OCI-LY3 (cell line): ENCODE measurements around the gene ADAMTSL5.

Source experiments
- H2AFZ ChIP-seq: fragments of 200-600, 300-600 bp; shearing (Covaris generic); 2 replicates; pipeline ENCODE4 v1.6.0; 2014; ENCODE audit warnings: antibody characterized with exemption, low read depth, low read length
- H3K27ac ChIP-seq: fragments of 200-600, 300-600 bp; sonication (generic); 2 replicates; pipeline ENCODE4 v1.5.1; 2014; ENCODE audit warnings: mild to moderate bottlenecking, low read length, moderate library complexity, mixed read lengths
- H3K27me3 ChIP-seq: fragments of 200-600, 300-600 bp; sonication (generic); 2 replicates; pipeline ENCODE4 v1.6.1; 2014; ENCODE audit warnings: low read depth, low read length, mixed read lengths
- H3K36me3 ChIP-seq: fragments of 200-600, 300-600 bp; sonication (generic); replicated peaks from 2 replicates; pipeline ENCODE3; 2014; ENCODE audit warnings: low read depth, low read length, mixed read lengths
- H3K4me1 ChIP-seq: fragments of 300-600, 200-600 bp; sonication (generic); 2 replicates; pipeline ENCODE4 v1.6.1; 2014; ENCODE audit warnings: low read length, mixed read lengths
- H3K4me2 ChIP-seq: fragments of 200-600, 300-600 bp; sonication (generic); 2 replicates; pipeline ENCODE4 v1.6.1; 2014; ENCODE audit warnings: low read length, mixed read lengths
- H3K4me3 ChIP-seq: fragments of 300-600, 200-600 bp; sonication (generic); 2 replicates; pipeline ENCODE4 v1.5.1; 2014; ENCODE audit warnings: antibody characterized with exemption, mild to moderate bottlenecking, low read length, moderate library complexity
- H3K79me2 ChIP-seq: fragments of 300-600, 200-600 bp; shearing (Covaris generic); 2 replicates; pipeline ENCODE4 v1.6.1; 2014; ENCODE audit warnings: mild to moderate bottlenecking, low read length, mixed read lengths
- H3K9ac ChIP-seq: fragments of 300-600, 200-600 bp; shearing (Covaris generic); 2 replicates; pipeline ENCODE4 v1.6.0; 2014; ENCODE audit warnings: mild to moderate bottlenecking, low read length, moderate library complexity
- H3K9me3 ChIP-seq: fragments of 200-600, 300-600 bp; shearing (Covaris generic); 2 replicates; pipeline ENCODE4 v1.6.1; 2014; ENCODE audit warnings: low read length, mixed read lengths; ENCODE audit not compliant: insufficient read depth
- H4K20me1 ChIP-seq: fragments of 200-600, 300-600 bp; sonication (generic); 2 replicates; pipeline ENCODE4 v1.6.1; 2016; ENCODE audit warnings: low read length, mixed read lengths; ENCODE audit not compliant: insufficient read depth
- EZH2phosphoT487 ChIP-seq: fragments of 200-600 bp; shearing (Covaris generic); IDR thresholded peaks from 2 replicates; pipeline ENCODE4 v1.6.1; 2018; ENCODE audit warnings: antibody characterized with exemption, mixed run types, low read depth
- TF ChIP-seq, protein P1 (sequence below): fragments of 200-600, 300-600 bp; sonication (generic); IDR thresholded peaks from 2 replicates; pipeline ENCODE4 v1.5.1; 2014; ENCODE audit warnings: antibody characterized with exemption, low read length, low read depth

ADAMTSL5 gene

GRCh38 chr19:1526066-1526778 lies 13.4 kb upstream of the ADAMTSL5 start:
- H3K9ac ChIP-seq: no peak overlapping the region
- TF ChIP-seq, protein P1, sequence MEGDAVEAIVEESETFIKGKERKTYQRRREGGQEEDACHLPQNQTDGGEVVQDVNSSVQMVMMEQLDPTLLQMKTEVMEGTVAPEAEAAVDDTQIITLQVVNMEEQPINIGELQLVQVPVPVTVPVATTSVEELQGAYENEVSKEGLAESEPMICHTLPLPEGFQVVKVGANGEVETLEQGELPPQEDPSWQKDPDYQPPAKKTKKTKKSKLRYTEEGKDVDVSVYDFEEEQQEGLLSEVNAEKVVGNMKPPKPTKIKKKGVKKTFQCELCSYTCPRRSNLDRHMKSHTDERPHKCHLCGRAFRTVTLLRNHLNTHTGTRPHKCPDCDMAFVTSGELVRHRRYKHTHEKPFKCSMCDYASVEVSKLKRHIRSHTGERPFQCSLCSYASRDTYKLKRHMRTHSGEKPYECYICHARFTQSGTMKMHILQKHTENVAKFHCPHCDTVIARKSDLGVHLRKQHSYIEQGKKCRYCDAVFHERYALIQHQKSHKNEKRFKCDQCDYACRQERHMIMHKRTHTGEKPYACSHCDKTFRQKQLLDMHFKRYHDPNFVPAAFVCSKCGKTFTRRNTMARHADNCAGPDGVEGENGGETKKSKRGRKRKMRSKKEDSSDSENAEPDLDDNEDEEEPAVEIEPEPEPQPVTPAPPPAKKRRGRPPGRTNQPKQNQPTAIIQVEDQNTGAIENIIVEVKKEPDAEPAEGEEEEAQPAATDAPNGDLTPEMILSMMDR: no peak
- no peak for TF ChIP-seq EZH2phosphoT487
- no peaks in the 10 kb centered on the region for H3K36me3 ChIP-seq
- no peak overlapping the region for H2AFZ ChIP-seq
- no peak overlapping the region for H3K27ac ChIP-seq
- H4K20me1 ChIP-seq: no peaks in the 10 kb centered on the region
- no peaks in the 10 kb centered on the region for H3K79me2 ChIP-seq
- no peaks in the 10 kb centered on the region for H3K9me3 ChIP-seq
- no peaks in the 10 kb centered on the region for H3K27me3 ChIP-seq
- H3K4me2 ChIP-seq: no peak overlapping the region
- no peak overlapping the region for H3K4me3 ChIP-seq
- no peaks in the 10 kb centered on the region for H3K4me1 ChIP-seq

DNA sequence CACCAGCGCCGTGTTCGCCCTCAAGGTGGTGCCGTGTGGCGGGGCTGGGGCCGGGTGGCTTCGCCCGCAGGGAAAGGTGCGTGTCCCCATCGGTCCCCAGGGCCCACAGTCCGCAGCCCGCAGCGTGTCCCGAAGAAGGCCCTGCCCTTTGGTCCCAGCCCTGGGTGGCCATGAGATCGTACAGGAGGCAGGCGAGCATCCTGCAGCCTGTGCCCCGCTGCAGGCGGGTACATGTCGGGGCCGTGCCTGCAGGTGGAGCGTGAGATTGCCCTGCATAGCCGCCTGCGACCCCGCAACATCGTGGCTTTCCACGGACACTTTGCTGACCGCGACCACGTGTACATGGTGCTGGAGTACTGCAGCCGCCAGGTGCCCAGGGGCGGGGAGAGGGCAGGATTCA lies 12.5 kb upstream of the ADAMTSL5 start:
- Histone ChIP-seq H3K27me3 (no peaks in the 10 kb centered on the region), H3K4me3 (no peak overlapping the region), H3K27ac (no peak overlapping the region), H3K4me1 (no peaks in the 10 kb centered on the region), H3K4me2 (no peak overlapping the region), H3K79me2 (no peaks in the 10 kb centered on the region), H4K20me1 (no peaks in the 10 kb centered on the region), H3K36me3 (no peaks in the 10 kb centered on the region), H3K9me3 (no peaks in the 10 kb centered on the region), H2AFZ (no peak overlapping the region), H3K9ac (no peak overlapping the region)
- TF ChIP-seq EZH2phosphoT487: no peak
- TF ChIP-seq, protein P1: no peak

DNA sequence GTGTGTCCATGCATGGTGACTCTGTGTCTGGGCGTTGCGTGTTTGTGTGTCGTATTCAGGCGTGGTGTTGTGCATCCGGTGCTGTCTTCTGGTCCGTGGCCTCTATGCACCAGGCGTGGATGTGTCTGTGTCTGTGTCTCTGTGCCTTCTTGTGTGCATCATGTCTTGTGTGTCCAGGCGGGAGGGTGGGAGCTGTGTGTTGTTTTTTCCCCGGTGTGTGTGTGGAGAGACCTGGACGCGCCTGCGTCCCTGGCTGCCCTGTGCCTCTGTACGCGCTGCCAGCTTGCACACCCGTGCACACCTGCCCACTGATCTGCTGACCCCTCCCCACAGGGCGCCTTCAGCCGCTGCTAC lies 12.1 kb upstream of the ADAMTSL5 start:
- H4K20me1 ChIP-seq: no peaks in the 10 kb centered on the region
- no peak overlapping the region for H3K27ac ChIP-seq
- H3K27me3 ChIP-seq: no peaks in the 10 kb centered on the region
- no peaks in the 10 kb centered on the region for H3K9me3 ChIP-seq
- H3K4me1 ChIP-seq: no peaks in the 10 kb centered on the region
- H3K4me3 ChIP-seq: no peak overlapping the region
- no peaks in the 10 kb centered on the region for H3K79me2 ChIP-seq
- H3K4me2 ChIP-seq: no peak overlapping the region
- TF ChIP-seq, protein P1: no peak
- no peak for TF ChIP-seq EZH2phosphoT487
- H3K9ac ChIP-seq: no peak overlapping the region
- no peaks in the 10 kb centered on the region for H3K36me3 ChIP-seq
- no peak overlapping the region for H2AFZ ChIP-seq

DNA sequence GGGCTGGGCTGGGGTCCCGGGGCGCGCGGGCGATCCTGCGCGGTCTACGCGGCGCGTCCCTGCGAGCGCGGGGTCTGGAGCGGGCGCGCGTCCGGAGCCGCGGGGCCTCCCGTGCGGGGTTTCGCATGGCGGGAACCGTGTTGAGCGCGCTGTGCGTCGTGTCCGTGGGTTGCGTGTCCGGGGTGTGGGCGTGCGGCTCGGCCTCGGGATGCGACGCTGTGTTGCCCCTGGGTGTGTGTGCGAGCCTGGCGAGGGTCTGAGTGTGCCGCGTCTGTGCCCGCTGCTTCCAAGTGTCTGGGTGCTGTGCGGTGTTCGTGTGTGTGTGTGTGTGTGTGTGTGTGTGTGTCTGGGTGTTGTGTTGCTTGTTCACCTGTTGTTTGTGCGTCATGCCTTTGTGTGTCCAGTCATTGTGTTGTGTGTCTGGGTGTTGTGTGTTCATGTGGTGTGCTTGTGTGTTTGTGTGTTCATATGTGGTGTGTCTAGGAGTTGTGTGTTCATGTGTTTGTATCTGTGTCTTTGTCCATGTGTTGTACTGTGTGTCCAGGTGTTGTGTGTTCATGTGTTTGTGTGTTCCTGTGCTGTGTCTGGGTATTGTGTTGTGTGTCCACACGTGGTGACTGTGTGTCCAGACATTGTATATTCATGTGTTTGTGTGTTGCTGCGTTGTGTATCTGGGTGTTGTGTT lies 11.6 kb upstream of the ADAMTSL5 start:
- H3K9me3 ChIP-seq: no peaks in the 10 kb centered on the region
- H3K9ac ChIP-seq: no peak overlapping the region
- H3K27ac ChIP-seq: no peak overlapping the region
- H4K20me1 ChIP-seq: no peaks in the 10 kb centered on the region
- no peak overlapping the region for H3K4me3 ChIP-seq
- no peak overlapping the region for H2AFZ ChIP-seq
- no peaks in the 10 kb centered on the region for H3K27me3 ChIP-seq
- no peaks in the 10 kb centered on the region for H3K79me2 ChIP-seq
- H3K4me1 ChIP-seq: no peaks in the 10 kb centered on the region
- TF ChIP-seq, protein P1: no peak
- TF ChIP-seq EZH2phosphoT487: no peak
- no peaks in the 10 kb centered on the region for H3K36me3 ChIP-seq
- H3K4me2 ChIP-seq: no peak overlapping the region
